Measurements from ENCODE around the gene ADCK1.

ADCK1 gene

GRCh38 chr14:77832297-77832696 lies 32.4 kb downstream of the ADCK1 start:
- H3K36me3 ChIP-seq = no peaks in the 10 kb centered on the region
- H3K4me3 ChIP-seq (ENCODE audit: low read depth in 1 of 2, low read length in 1 of 2) = no peak overlapping the region
- TF ChIP-seq CTCF (IDR thresholded peaks at IDR 0.05) = no peak
- no peaks in the 10 kb centered on the region for H3K4me1 ChIP-seq (ENCODE audit: control insufficient read depth in 1 of 2, insufficient read depth in 1 of 2, low read depth in 1 of 2, low read length in 1 of 2)
- H3K27me3 ChIP-seq = no peaks in the 10 kb centered on the region
- H3K9me3 ChIP-seq = no peaks in the 10 kb centered on the region
- no peak overlapping the region for H3K27ac ChIP-seq

- H3K27me3 ChIP-seq = no peaks in the 10 kb centered on the region
- no peak overlapping the region for H3K4me3 ChIP-seq (ENCODE audit: low read depth in 1 of 2, low read length in 1 of 2)
- H3K36me3 ChIP-seq = no peaks in the 10 kb centered on the region
- TF ChIP-seq CTCF (IDR thresholded peaks at IDR 0.05) = no peak
- no peak overlapping the region for H3K27ac ChIP-seq
- H3K9me3 ChIP-seq = no peaks in the 10 kb centered on the region
- H3K4me1 ChIP-seq (ENCODE audit: control insufficient read depth in 1 of 2, insufficient read depth in 1 of 2, low read depth in 1 of 2, low read length in 1 of 2) = no peaks in the 10 kb centered on the region
Measured at GRCh38 chr14:77837926-77838325, 38.0 kb downstream of the ADCK1 start.

- Histone ChIP-seq H3K36me3 (no peaks in the 10 kb centered on the region), H3K27me3 (no peaks in the 10 kb centered on the region), H3K9me3 (no peaks in the 10 kb centered on the region), H3K4me1 (ENCODE audit: control insufficient read depth in 1 of 2, insufficient read depth in 1 of 2, low read depth in 1 of 2, low read length in 1 of 2) (no peaks in the 10 kb centered on the region), H3K27ac (no peak overlapping the region), H3K4me3 (ENCODE audit: low read depth in 1 of 2, low read length in 1 of 2) (no peak overlapping the region)
- TF ChIP-seq CTCF (IDR thresholded peaks at IDR 0.05) = no peak
Measured at GRCh38 chr14:77838831-77839511, 39.1 kb downstream of the ADCK1 start.

GRCh38 chr14:77843195-77843594 lies 43.3 kb downstream of the ADCK1 start:
- TF ChIP-seq CTCF (IDR thresholded peaks at IDR 0.05) = no peak
- Histone ChIP-seq H3K27ac (no peak overlapping the region), H3K9me3 (no peaks in the 10 kb centered on the region)

GRCh38 chr14:77843651-77844050 lies 43.7 kb downstream of the ADCK1 start:
- TF ChIP-seq CTCF (IDR thresholded peaks at IDR 0.05) = no peak
- Histone ChIP-seq H3K36me3 (no peaks in the 10 kb centered on the region), H3K4me1 (ENCODE audit: control insufficient read depth in 1 of 2, insufficient read depth in 1 of 2, low read depth in 1 of 2, low read length in 1 of 2) (no peaks in the 10 kb centered on the region), H3K9me3 (no peaks in the 10 kb centered on the region), H3K4me3 (ENCODE audit: low read depth in 1 of 2, low read length in 1 of 2) (no peak overlapping the region), H3K27me3 (no peaks in the 10 kb centered on the region), H3K27ac (no peak overlapping the region)

More at GRCh38 chr14:77843195-77843594, 43.3 kb downstream of the ADCK1 start:
- Histone ChIP-seq H3K36me3 (no peaks in the 10 kb centered on the region), H3K4me3 (ENCODE audit: low read depth in 1 of 2, low read length in 1 of 2) (no peak overlapping the region), H3K4me1 (ENCODE audit: control insufficient read depth in 1 of 2, insufficient read depth in 1 of 2, low read depth in 1 of 2, low read length in 1 of 2) (no peaks in the 10 kb centered on the region), H3K27me3 (no peaks in the 10 kb centered on the region)
